Trophoblast cell (in vitro differentiated cells and primary cell): ENCODE measurements around the gene AR.

Source experiments
- DNase-seq, 2 donors: peaks; one replicate each; pipeline ENCODE4 v3.0.0-alpha.2; 2016
- H2AFZ ChIP-seq: 2 replicates; pipeline ENCODE4 v1.6.1; 2013; ENCODE audit warnings: low read length, moderate library complexity, mild to moderate bottlenecking; ENCODE audit not compliant: insufficient read depth, poor library complexity
- H2AK5ac ChIP-seq: 2 replicates; pipeline ENCODE4 v1.6.1; 2013; ENCODE audit warnings: mild to moderate bottlenecking, low read length
- H2BK120ac ChIP-seq: 2 replicates; pipeline ENCODE4 v1.6.1; 2013; ENCODE audit warnings: low read length, mild to moderate bottlenecking, moderate library complexity; ENCODE audit not compliant: insufficient read depth, poor library complexity
- H2BK12ac ChIP-seq: 2 replicates; pipeline ENCODE4 v1.6.1; 2013; ENCODE audit warnings: mild to moderate bottlenecking, low read length, moderate library complexity
- H2BK5ac ChIP-seq: 2 replicates; pipeline ENCODE4 v1.6.1; 2013; ENCODE audit warnings: low read length, low read depth, moderate library complexity, mild to moderate bottlenecking; ENCODE audit not compliant: poor library complexity
- H3K14ac ChIP-seq: 2 replicates; pipeline ENCODE4 v1.6.1; 2013; ENCODE audit warnings: mild to moderate bottlenecking, low read length
- H3K18ac ChIP-seq: 2 replicates; pipeline ENCODE4 v1.6.1; 2013; ENCODE audit warnings: mild to moderate bottlenecking, low read length
- H3K23ac ChIP-seq: 2 replicates; pipeline ENCODE4 v1.6.1; 2013; ENCODE audit warnings: low read length
- H3K27ac ChIP-seq: 2 replicates; pipeline ENCODE4 v1.5.1; 2013; ENCODE audit warnings: low read depth, mild to moderate bottlenecking, inconsistent platforms, low read length, moderate library complexity
- H3K27me3 ChIP-seq: 2 replicates; pipeline ENCODE4 v1.6.1; 2013; ENCODE audit warnings: inconsistent platforms, mild to moderate bottlenecking, low read length, moderate library complexity; ENCODE audit not compliant: insufficient read depth
- H3K36me3 ChIP-seq, 2 experiments: 1 replicate in 1 of 2; 2 replicates in 1 of 2; pipeline ENCODE4 v1.6.1; 2013; ENCODE audit warnings: low read length in 2 of 2, mild to moderate bottlenecking in 2 of 2, moderate library complexity in 1 of 2; ENCODE audit not compliant: insufficient read depth in 2 of 2, control insufficient read depth in 1 of 2
- H3K4ac ChIP-seq: 2 replicates; pipeline ENCODE4 v1.6.1; 2013; ENCODE audit warnings: low read depth, mild to moderate bottlenecking, low read length, moderate library complexity
- H3K4me1 ChIP-seq, 2 experiments: 1 replicate in 1 of 2; 2 replicates in 1 of 2; pipeline ENCODE4 v1.6.1; 2013; ENCODE audit warnings: low read length in 2 of 2, mild to moderate bottlenecking in 2 of 2, moderate library complexity in 1 of 2; ENCODE audit not compliant: insufficient read depth in 2 of 2, control insufficient read depth in 1 of 2
- H3K4me2 ChIP-seq: 2 replicates; pipeline ENCODE4 v1.6.1; 2013; ENCODE audit warnings: inconsistent platforms, mild to moderate bottlenecking, low read length, moderate library complexity
- H3K4me3 ChIP-seq: 2 replicates; pipeline ENCODE4 v1.5.1; 2013; ENCODE audit warnings: mild to moderate bottlenecking, low read depth, low read length, inconsistent platforms
- H3K79me1 ChIP-seq: one replicate; pipeline ENCODE4 v1.6.1; 2013; ENCODE audit warnings: low read length
- H3K79me2 ChIP-seq: 2 replicates; pipeline ENCODE4 v1.6.1; 2013; ENCODE audit warnings: low read length, mild to moderate bottlenecking; ENCODE audit not compliant: control insufficient read depth, insufficient read depth, poor library complexity
- H3K9ac ChIP-seq: 2 replicates; pipeline ENCODE4 v1.6.1; 2013; ENCODE audit warnings: mild to moderate bottlenecking, low read length
- H3K9me3 ChIP-seq: 2 replicates; pipeline ENCODE4 v1.6.1; 2013; ENCODE audit warnings: low read depth, mild to moderate bottlenecking, control low read depth, inconsistent platforms, low read length; ENCODE audit not compliant: insufficient read depth
- H4K12ac ChIP-seq: 2 replicates; pipeline ENCODE4 v1.6.1; 2013; ENCODE audit warnings: low read depth, mild to moderate bottlenecking, low read length, moderate library complexity
- H4K8ac ChIP-seq: 2 replicates; pipeline ENCODE4 v1.6.1; 2013; ENCODE audit warnings: low read depth, mild to moderate bottlenecking, low read length, moderate library complexity
- H4K91ac ChIP-seq: one replicate; pipeline ENCODE4 v1.6.1; 2013; ENCODE audit warnings: low read depth, mild to moderate bottlenecking, low read length, moderate library complexity
- WGBS: extraction: QIAGEN DNeasy Blood & Tissue Kit; methylation state at CpG from one replicate; pipeline ENCODE4 v1.1.7; 2013; ENCODE audit warnings: missing lambda C conversion rate; ENCODE audit not compliant: insufficient read length, insufficient coverage; ENCODE audit errors: extremely low coverage; 5-methylcytosine and 5-hydroxymethylcytosine counted together

AR gene

GRCh38 chrX:67724359-67725110 is 180.7 kb downstream of the AR start:
- Histone ChIP-seq H3K36me3 (no peaks in the 10 kb centered on the region), H3K23ac (no peak overlapping the region), H4K8ac (no peak overlapping the region), H4K12ac (no peak overlapping the region), H3K4me3 (no peak overlapping the region), H2BK120ac (no peak overlapping the region), H2BK12ac (no peak overlapping the region), H3K18ac (no peak overlapping the region), H3K27ac (no peak overlapping the region), H3K79me2 (no peaks in the 10 kb centered on the region), H3K9me3 (no peaks in the 10 kb centered on the region), H3K4me2 (no peak overlapping the region), H3K9ac (no peak overlapping the region), H3K4ac (no peak overlapping the region), H4K91ac (no peak overlapping the region), H3K4me1 (no peaks in the 10 kb centered on the region), H2AK5ac (no peak overlapping the region), H3K27me3 (no peaks in the 10 kb centered on the region), H2AFZ (no peak overlapping the region), H3K14ac (no peak overlapping the region), H3K79me1 (no peaks in the 10 kb centered on the region), H2BK5ac (no peak overlapping the region)
- WGBS, result no CpG with 5 or more reads among the region's 5 CpGs
- DNase-seq, result no peak

- Histone ChIP-seq H2BK5ac (no peak overlapping the region), H4K12ac (no peak overlapping the region), H2BK120ac (no peak overlapping the region), H3K27me3 (no peaks in the 10 kb centered on the region), H3K23ac (no peak overlapping the region), H2AFZ (no peak overlapping the region), H2BK12ac (no peak overlapping the region), H3K36me3 (no peaks in the 10 kb centered on the region), H4K91ac (no peak overlapping the region), H4K8ac (no peak overlapping the region), H3K18ac (no peak overlapping the region), H3K4me2 (no peak overlapping the region), H3K4me3 (no peak overlapping the region), H3K9me3 (no peaks in the 10 kb centered on the region), H3K4ac (no peak overlapping the region), H3K14ac (no peak overlapping the region), H3K79me1 (no peaks in the 10 kb centered on the region), H3K9ac (no peak overlapping the region), H3K4me1 (no peaks in the 10 kb centered on the region), H2AK5ac (no peak overlapping the region), H3K79me2 (no peaks in the 10 kb centered on the region), H3K27ac (no peak overlapping the region)
- no CpG with 5 or more reads among the region's 2 CpGs for WGBS
- DNase-seq, result no peak
Observed at GRCh38 chrX:67725471-67725870, 181.7 kb downstream of the AR start.

DNA sequence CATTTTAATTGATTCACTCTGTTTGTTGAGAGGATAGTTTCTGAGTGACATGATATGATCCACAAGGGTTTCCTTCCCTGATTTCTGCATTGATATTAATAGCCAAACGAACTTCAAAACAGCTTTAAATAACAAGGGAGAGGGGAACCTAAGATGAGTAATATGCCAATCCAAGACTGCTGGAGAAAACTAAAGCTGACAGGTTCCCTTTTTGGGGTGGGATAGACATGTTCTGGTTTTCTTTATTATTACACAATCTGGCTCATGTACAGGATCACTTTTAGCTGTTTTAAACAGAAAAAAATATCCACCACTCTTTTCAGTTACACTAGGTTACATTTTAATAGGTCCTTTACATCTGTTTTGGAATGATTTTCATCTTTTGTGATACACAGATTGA is 182.2 kb downstream of the AR start:
- H2BK12ac ChIP-seq, result no peak overlapping the region
- H3K36me3 ChIP-seq, result no peaks in the 10 kb centered on the region
- H3K79me1 ChIP-seq, result no peaks in the 10 kb centered on the region
- no peaks in the 10 kb centered on the region for H3K4me1 ChIP-seq
- DNase-seq, result no peak
- no peak overlapping the region for H3K4me3 ChIP-seq
- H3K79me2 ChIP-seq, result no peaks in the 10 kb centered on the region
- H4K12ac ChIP-seq, result no peak overlapping the region
- no peak overlapping the region for H2AFZ ChIP-seq
- no peaks in the 10 kb centered on the region for H3K9me3 ChIP-seq
- no peak overlapping the region for H3K4ac ChIP-seq
- no peak overlapping the region for H2BK5ac ChIP-seq
- H4K91ac ChIP-seq, result no peak overlapping the region
- H3K23ac ChIP-seq, result no peak overlapping the region
- no peak overlapping the region for H4K8ac ChIP-seq
- WGBS, result no CpG with 5 or more reads among the region's 1 CpG
- no peak overlapping the region for H3K14ac ChIP-seq
- no peak overlapping the region for H2AK5ac ChIP-seq
- H3K27ac ChIP-seq, result no peak overlapping the region
- no peak overlapping the region for H2BK120ac ChIP-seq
- no peak overlapping the region for H3K4me2 ChIP-seq
- no peak overlapping the region for H3K9ac ChIP-seq
- H3K27me3 ChIP-seq, result no peaks in the 10 kb centered on the region
- no peak overlapping the region for H3K18ac ChIP-seq

- no peak overlapping the region for H3K4ac ChIP-seq
- H3K79me2 ChIP-seq, result no peaks in the 10 kb centered on the region
- H3K18ac ChIP-seq, result no peak overlapping the region
- H2AFZ ChIP-seq, result no peak overlapping the region
- no peaks in the 10 kb centered on the region for H3K79me1 ChIP-seq
- H2AK5ac ChIP-seq, result no peak overlapping the region
- no peaks in the 10 kb centered on the region for H3K27me3 ChIP-seq
- no peak overlapping the region for H4K91ac ChIP-seq
- no peak overlapping the region for H3K4me3 ChIP-seq
- no peak overlapping the region for H4K8ac ChIP-seq
- H3K23ac ChIP-seq, result no peak overlapping the region
- H3K9ac ChIP-seq, result no peak overlapping the region
- no peaks in the 10 kb centered on the region for H3K36me3 ChIP-seq
- no peak overlapping the region for H4K12ac ChIP-seq
- WGBS, result no CpG with 5 or more reads among the region's 2 CpGs
- no peak overlapping the region for H3K14ac ChIP-seq
- H3K27ac ChIP-seq, result no peak overlapping the region
- no peaks in the 10 kb centered on the region for H3K4me1 ChIP-seq
- no peaks in the 10 kb centered on the region for H3K9me3 ChIP-seq
- H3K4me2 ChIP-seq, result no peak overlapping the region
- H2BK120ac ChIP-seq, result no peak overlapping the region
- no peak for DNase-seq
- H2BK12ac ChIP-seq, result no peak overlapping the region
- H2BK5ac ChIP-seq, result no peak overlapping the region
Observed at GRCh38 chrX:67727576-67727975, 183.8 kb downstream of the AR start.
